Fibroblast of the aortic adventitia (primary cell): Measurements from ENCODE around the gene PIGP. TPM values are rescaled to one million over a fixed set of nuclear protein-coding genes. Genes with fewer than 3 reads are reported as not detected.

ENCODE experiments used
- DNase-seq: peaks from one replicate; pipeline ENCODE4 v3.0.0-alpha.2; 2010; ENCODE audit warnings: low read depth
- H3K4me3 ChIP-seq: 2 replicates; pipeline ENCODE4 v1.5.1; 2011; ENCODE audit warnings: low read depth, mild to moderate bottlenecking, control low read depth, low read length, moderate library complexity
- CTCF ChIP-seq: IDR thresholded peaks from 2 replicates; pipeline ENCODE4 v1.5.1; 2011; ENCODE audit warnings: mild to moderate bottlenecking, low read length, control low read depth, inconsistent platforms; ENCODE audit not compliant: insufficient read depth
- total RNA-seq: library from RNA; depleted of rRNA; stranded (reverse); fragments of >200 nt; gene quantifications from 2 replicates; pipeline ENCODE4 v1.2.3, GENCODE V29; 2012; ENCODE audit warnings: low replicate concordance

Gene PIGP
- total RNA-seq, 1 donor = 19.6 TPM

GRCh38 chr21:37075214-37075770, 2.4 kb upstream of the PIGP start:
- TF ChIP-seq CTCF = no peak
- peak overlapping the region; percentile 92 for H3K4me3 ChIP-seq
- DNase-seq = no peak

- no peak for TF ChIP-seq CTCF
- H3K4me3 ChIP-seq = peak overlapping the region; percentile 92
- DNase-seq = no peak
These were observed 1.7 kb upstream of the PIGP start for GRCh38 chr21:37074546-37074945.

GRCh38 chr21:37074197-37074510, 1.3 kb upstream of the PIGP start:
- peak overlapping the region; percentile 92 for H3K4me3 ChIP-seq
- no peak for TF ChIP-seq CTCF
- no peak for DNase-seq

GRCh38 chr21:37073417-37074196, 736 bp upstream of the PIGP start:
- TF ChIP-seq CTCF = no peak
- peak; percentile 65 for DNase-seq
- H3K4me3 ChIP-seq = peak overlapping the region; percentile 92

- DNase-seq = peak; percentile 80
- H3K4me3 ChIP-seq = peak overlapping the region; percentile 73
- TF ChIP-seq CTCF = no peak
These were observed 440 bp downstream of the PIGP start for GRCh38 chr21:37072274-37072987.

GRCh38 chr21:37071561-37072273, 1.2 kb downstream of the PIGP start:
- H3K4me3 ChIP-seq = peak overlapping the region; percentile 73
- no peak for TF ChIP-seq CTCF
- DNase-seq = peak; percentile 84
